ENCODE results near the gene ESR2.
"Not testable (repeated sequence)": the region's sequence is repeated elsewhere in the genome, so short reads cannot be mapped to it uniquely, and the experiment has no call there.

The ESR2 gene

DNA sequence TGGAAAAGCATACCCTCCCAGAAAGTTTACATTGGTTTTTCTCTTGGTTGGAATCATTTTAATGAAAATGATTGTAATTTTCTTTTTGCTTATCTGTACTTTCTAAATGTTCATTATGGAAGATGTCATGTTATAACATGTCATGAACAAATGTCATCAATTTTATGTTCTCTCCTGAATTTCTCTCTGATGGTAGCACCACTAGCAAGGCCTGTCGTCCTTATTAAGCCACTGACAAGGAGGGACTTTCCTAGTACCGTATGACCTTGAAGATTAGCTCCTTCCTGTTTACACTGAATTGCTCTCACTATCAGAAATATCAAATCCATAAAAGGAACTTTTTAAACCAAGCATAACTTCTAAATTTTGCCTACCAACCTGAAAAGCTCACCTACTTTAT, 99.0 kb downstream of the ESR2 start:
- DNase-seq: no peak

DNA sequence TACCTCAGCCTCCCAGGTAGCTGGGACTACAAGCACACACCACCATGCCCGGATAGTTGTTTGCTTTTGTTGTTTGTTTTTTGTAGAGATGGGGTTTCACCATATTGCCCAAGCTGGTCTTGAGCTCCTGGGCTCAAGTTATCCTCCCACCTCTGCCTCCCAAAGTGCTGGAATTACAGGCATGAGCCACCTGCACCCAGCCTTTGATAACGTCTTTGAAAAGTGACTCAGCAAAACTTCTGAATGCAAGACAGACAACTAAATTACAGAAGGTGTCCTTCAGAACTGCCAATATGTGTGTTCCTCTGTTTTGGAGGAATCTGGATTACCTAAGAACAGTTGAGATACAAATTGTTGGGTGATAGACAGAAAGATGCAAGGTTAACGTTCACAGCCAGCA, 99.8 kb downstream of the ESR2 start:
- no peak for DNase-seq

- no peak for DNase-seq
Measured at GRCh38 chr14:64193821-64194220, 100.3 kb downstream of the ESR2 start.

GRCh38 chr14:64191756-64192155, 102.4 kb downstream of the ESR2 start:
- DNase-seq: no peak

- no peak for DNase-seq
Measured at GRCh38 chr14:64190974-64191502, 103.1 kb downstream of the ESR2 start.

- DNase-seq: no peak
Measured at GRCh38 chr14:64187331-64187730, 106.8 kb downstream of the ESR2 start.

DNA sequence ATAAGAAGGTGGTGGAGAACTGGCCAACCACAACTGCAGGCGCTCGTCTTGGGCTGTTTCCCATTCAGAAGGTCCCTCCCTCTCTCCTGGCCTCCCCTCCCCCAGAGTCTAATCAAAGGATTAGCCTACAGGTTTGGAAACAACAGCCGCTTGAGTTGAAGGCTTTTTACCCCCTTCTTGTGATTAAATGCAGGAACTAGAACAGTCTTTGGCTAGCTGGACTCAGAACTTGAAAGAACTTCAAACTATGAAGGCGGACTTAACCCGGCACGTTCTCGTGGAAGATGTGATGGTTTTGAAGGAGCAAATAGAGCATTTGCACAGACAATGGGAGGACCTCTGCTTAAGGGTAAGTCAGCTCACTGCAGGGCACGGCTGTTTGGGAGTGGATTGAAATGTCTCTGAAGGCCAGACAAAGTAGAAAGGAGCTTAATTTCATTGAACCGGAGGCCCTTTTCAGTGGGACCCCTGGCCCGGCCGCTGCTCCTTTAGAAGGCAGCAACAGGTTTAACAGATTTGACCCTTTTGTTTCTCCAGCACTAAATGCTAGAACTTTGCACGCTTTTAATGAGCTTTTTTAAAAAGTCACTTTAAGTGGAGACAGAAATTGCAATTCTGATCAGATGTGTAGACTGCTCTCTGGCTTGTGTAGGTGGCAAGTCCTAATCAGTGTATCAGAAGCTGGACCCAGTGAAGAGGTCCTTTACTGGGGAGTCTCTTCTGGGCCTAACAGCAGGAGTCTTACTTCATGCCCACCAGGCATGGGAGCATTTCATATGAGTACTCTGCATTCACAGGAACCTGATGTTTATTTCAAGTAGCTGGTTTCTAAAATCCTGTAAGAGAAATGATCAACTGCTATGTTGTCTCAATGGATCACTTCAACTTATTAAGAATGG, 107.7 kb downstream of the ESR2 start:
- no peak for DNase-seq

DNA sequence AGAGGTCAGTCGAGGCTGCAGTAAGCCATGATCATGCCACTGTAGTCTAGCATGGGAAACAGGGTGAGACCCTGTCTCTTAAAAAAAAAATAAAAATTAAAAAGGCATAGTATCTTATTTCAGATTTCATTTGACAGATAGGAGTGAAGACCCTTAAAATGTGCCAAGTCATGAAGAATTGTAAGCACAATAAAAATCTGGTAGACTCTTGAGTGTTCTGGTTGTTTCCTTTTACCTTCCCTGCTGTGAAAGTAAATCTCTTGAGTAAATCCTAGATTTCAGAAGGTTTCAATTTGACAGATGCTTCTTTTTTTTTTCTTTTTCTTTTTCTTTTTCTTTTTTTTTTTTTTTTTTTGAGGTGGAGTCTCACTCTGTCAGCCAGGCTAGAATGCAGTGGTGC, 109.0 kb downstream of the ESR2 start:
- no peak for DNase-seq

GRCh38 chr14:64184103-64184729, 110.0 kb downstream of the ESR2 start:
- no peak for DNase-seq

DNA sequence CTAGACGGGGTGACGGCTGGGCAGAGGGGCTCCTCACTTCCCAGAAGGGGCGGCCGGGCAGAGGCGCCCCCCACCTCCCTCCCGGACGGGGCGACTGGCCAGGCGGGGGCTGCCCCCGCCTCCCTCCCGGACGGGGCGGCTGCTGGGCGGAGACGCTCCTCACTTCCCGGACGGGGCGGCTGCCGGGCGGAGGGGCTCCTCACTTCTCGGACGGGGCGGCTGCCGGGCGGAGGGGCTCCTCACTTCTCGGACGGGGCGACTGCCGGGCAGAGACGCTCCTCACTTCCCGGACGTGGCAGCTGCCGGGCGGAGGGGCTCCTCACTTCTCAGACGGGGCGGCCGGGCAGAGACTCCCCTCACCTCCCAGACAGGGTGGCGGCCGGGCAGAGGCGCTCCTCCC, 111.3 kb downstream of the ESR2 start:
- not testable (repeated sequence) for DNase-seq

DNA sequence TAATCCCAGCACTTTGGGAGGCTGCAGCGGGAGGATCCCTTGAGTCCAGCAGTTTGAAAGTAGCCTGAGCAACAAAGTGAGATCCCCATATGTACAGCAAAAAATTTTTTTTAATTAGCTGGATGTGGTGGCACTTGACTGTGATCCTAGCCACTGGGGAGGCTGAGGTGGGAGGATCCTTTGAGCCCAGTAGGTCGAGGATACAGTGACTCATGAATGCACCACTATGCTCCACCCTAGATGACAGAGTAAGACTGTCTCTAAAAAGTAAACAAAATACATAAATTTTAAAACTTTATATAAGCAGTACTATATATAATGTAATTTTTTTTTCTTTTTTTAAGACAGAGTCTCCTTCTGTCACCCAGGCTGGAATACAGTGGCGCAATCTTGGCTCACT, 115.4 kb downstream of the ESR2 start:
- no peak for DNase-seq

- no peak for DNase-seq
Measured at GRCh38 chr14:64176330-64176729, 117.8 kb downstream of the ESR2 start.

- no peak for DNase-seq
Measured at GRCh38 chr14:64174922-64175782, 119.0 kb downstream of the ESR2 start.

DNA sequence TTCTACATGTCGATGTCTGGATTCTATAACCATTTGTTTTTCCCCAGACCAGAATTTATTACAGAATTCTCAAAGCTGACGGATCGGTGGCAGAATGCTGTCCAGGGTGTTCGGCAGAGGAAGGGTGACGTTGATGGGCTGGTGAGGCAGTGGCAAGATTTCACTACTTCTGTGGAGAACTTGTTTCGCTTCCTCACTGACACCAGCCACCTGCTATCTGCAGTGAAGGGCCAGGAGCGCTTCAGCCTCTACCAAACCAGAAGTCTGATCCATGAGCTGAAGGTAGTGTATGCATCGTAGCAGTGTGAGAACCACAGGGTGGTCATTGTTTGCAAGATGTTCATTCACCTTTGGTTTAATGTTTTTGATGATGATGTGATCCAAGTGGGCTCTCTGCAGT, 124.0 kb downstream of the ESR2 start:
- no peak for DNase-seq

DNA sequence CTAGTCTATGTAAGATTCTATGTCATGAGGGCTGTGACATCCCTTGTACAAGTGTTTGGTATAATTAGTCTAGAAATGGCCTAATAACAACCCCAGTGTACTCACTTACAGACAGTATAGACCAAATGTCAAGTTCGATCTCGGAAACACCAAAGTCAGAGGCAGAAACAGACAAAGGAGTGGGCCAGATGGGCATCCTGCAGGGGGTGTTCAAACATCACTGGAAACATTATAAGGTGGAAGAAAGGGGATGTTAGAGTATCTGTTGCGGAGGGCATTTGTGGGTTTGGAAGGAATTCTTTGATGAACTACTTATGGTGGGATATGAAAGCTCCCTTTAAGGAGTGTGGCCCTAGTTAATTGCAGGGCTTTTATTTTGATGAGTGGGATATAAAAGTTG, 134.6 kb downstream of the ESR2 start:
- DNase-seq: no peak

DNA sequence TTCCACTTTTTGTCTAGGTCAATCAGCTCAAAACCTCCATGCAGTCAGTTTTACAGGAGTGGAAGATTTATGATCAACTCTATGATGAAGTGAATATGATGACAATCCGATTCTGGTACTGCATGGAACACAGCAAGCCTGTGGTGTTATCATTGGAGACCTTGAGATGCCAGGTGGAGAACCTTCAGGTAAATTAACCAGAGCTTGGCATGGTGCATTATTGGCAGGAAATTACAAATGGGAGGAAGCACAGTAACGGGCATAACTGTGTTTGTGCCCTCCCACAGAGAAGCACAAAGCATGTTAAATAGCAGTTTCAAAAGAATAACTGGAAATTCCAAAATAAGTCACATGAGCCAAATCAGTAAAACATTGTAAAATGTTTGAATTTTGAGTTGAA, 135.6 kb downstream of the ESR2 start:
- no peak for DNase-seq

- DNase-seq: no peak
Measured at GRCh38 chr14:64149921-64150320, 144.2 kb downstream of the ESR2 start.

GRCh38 chr14:64147126-64147790, 146.9 kb downstream of the ESR2 start:
- no peak for DNase-seq

DNA sequence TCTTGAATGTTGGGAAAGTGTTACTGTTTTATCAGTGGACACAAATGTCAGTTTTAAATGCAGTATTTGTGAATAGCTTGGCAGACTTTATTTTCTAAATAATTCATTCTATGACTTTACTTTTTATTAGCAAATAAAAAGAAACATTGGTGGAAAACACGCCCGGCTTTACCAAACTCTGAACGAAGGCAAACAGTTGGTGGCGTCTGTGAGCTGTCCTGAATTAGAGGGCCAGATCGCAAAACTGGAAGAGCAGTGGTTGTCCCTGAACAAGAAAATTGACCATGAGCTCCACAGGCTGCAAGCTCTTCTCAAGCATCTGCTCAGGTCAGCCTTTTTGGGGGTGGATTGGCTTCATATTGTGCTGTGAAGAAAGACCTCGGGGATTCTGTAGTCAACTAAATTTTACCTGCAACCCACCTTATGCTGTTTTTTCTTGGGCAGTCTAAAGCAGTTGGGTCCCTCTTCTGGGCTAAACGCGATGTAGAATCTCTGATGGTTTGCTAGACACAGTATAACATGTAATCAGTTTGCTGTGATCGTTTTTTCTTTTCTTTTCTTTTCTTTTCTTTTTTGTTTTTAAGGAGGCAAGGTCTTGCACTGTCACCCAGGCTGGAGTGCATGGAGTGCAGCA, 156.4 kb downstream of the ESR2 start:
- DNase-seq: no peak

DNA sequence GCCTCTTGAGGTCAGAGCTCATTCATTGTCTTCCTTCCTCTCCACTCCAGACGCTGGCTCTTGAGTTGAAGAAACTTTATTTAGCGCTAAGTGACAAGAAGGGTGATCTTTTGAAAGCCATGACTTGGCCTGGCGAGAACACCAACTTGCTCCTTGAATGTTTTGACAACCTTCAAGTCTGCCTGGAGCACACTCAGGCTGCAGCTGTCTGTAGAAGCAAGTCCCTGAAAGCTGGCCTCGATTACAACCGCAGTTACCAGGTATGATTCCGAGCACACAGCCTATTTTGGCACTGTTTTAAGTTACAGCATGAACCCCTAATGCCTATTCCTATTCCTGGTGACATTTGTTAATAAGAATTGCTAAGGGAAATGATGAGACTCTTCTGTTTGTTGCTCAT, 167.6 kb downstream of the ESR2 start:
- peak; percentile 44 for DNase-seq

DNA sequence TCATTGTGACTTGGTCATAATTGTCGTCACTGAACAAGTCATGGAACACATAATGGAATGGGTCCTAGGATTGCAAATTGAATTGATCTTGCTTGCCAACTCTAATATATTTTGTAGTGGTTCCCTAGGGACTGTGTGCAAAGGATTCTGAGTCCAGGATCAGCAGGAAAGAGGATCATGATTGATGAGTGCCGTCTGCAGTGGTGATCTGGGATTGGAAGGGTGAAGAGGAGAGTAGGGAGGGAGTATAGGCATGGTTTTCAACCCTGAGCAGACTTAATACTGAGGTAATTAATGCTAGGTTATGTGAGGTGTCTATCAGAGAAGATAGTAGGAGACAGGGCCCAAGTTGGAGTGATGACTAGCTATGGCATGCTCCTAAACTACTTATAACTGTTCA, 168.9 kb downstream of the ESR2 start:
- DNase-seq: no peak

DNA sequence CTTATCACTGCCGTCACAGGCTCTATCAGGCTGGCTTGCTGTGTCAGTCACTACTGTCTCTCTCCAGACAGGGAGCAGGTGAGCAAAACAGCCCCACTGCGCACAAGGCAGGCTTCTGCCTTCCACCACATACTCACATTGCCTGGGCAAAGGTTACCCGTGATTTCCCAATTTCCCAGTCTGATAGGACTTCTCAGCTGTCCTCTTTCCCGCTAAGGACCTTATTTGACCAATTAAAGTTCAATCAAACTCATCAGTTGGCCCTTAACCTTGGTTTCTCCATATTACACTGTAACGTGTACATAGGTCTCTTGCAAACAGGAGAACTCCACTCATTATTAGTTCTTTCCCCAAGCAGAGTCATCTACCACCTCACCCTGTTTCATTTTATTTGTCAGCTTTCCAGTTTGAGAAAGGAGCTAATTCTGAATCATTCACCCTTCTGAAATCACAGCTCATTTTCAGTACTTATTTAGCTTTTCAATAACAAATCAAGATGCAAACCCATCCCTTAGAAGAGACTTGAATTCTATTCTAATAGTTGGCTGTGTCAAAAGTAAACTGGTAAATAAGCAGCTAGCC, 170.8 kb downstream of the ESR2 start:
- DNase-seq: no peak

Measured in DMS79 treated with DMSO at 0.1 percent for 48 hours (cell line).